Prostate gland (tissue), 2 donors: ENCODE measurements around the gene ALG1L2.
"Not testable (repeated sequence)": the region's sequence is repeated elsewhere in the genome, so short reads cannot be mapped to it uniquely, and the experiment has no call there.

ENCODE experiments used
- CTCF ChIP-seq, 4 experiments: fragments of 200-600 bp in 2 of 4; fragments of 450-650 bp in 2 of 4; sonication (generic) in 2 of 4; IDR thresholded peaks; 1 replicate in 3 of 4; 2 replicates in 1 of 4; pipeline ENCODE4 v1.5.1; 2016 to 2019; ENCODE audit warnings: antibody characterized with exemption in 4 of 4, mild to moderate bottlenecking in 2 of 4, moderate library complexity in 2 of 4
- POLR2A ChIP-seq: fragments of 450-650 bp; IDR thresholded peaks from one replicate; pipeline ENCODE4 v1.6.1; 2016; ENCODE audit warnings: antibody characterized with exemption, mild to moderate bottlenecking
- POLR2AphosphoS5 ChIP-seq: sonication (generic); formaldehyde crosslinking; IDR thresholded peaks from one replicate; pipeline ENCODE4 v1.6.1; 2017; ENCODE audit warnings: antibody characterized with exemption

- not testable (repeated sequence) for TF ChIP-seq CTCF (IDR thresholded peaks at IDR 0.05); POLR2A; POLR2AphosphoS5
Observed at GRCh38 chr3:130102545-130102944, 20.9 kb downstream of the ALG1L2 start.
